Lower leg skin (tissue), 3 donors: Measurements from ENCODE around the gene TMEM161A.

ENCODE experiments used
- POLR2A ChIP-seq, 2 donors: fragments of 450-650 bp; IDR thresholded peaks; one replicate each; pipeline ENCODE4 v1.6.1; 2016 to 2017; ENCODE audit warnings: antibody characterized with exemption in 2 of 2, mild to moderate bottlenecking in 1 of 2, moderate library complexity in 1 of 2
- TF ChIP-seq, protein P1 (sequence below), 3 donors: fragments of 450-650 bp; IDR thresholded peaks; one replicate each; pipeline ENCODE4 v1.5.1; 2016; ENCODE audit warnings: antibody characterized with exemption in 3 of 3, mild to moderate bottlenecking in 3 of 3, moderate library complexity in 2 of 3

DNA sequence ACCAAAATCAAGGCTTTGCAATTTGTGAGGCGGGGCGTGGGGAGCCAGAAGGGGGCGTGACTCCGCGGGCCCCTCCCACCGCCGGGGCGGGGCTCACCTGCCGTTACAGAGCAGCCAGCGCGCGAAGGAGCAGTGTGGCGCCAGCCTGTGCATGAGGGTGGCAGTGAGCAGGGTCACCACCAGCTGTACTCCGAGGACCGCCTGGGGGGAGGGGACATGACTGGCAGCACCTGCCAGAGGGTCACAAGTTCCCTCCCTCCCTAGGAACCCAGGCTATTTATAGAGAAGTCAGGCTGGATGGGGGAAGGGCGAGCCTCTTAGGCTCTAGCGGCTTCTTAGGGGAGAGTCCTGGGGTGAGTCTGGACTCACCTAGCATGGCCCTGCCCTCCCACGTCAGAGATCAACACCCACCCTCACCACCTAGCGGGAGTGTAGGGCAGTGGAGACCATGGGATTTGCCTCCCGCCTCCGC, 3.6 kb downstream of the TMEM161A start:
- no peak for TF ChIP-seq POLR2A (IDR thresholded peaks at IDR 0.05)
- TF ChIP-seq, protein P1, sequence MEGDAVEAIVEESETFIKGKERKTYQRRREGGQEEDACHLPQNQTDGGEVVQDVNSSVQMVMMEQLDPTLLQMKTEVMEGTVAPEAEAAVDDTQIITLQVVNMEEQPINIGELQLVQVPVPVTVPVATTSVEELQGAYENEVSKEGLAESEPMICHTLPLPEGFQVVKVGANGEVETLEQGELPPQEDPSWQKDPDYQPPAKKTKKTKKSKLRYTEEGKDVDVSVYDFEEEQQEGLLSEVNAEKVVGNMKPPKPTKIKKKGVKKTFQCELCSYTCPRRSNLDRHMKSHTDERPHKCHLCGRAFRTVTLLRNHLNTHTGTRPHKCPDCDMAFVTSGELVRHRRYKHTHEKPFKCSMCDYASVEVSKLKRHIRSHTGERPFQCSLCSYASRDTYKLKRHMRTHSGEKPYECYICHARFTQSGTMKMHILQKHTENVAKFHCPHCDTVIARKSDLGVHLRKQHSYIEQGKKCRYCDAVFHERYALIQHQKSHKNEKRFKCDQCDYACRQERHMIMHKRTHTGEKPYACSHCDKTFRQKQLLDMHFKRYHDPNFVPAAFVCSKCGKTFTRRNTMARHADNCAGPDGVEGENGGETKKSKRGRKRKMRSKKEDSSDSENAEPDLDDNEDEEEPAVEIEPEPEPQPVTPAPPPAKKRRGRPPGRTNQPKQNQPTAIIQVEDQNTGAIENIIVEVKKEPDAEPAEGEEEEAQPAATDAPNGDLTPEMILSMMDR (IDR thresholded peaks at IDR 0.05) = no peak
